Measurements from ENCODE around the gene SPRYD3. TPM values are rescaled to one million over a fixed set of nuclear protein-coding genes. Genes with fewer than 3 reads are reported as not detected.

The SPRYD3 gene
- total RNA-seq, 1 donor from 2014 or later: 21.8 TPM

DNA sequence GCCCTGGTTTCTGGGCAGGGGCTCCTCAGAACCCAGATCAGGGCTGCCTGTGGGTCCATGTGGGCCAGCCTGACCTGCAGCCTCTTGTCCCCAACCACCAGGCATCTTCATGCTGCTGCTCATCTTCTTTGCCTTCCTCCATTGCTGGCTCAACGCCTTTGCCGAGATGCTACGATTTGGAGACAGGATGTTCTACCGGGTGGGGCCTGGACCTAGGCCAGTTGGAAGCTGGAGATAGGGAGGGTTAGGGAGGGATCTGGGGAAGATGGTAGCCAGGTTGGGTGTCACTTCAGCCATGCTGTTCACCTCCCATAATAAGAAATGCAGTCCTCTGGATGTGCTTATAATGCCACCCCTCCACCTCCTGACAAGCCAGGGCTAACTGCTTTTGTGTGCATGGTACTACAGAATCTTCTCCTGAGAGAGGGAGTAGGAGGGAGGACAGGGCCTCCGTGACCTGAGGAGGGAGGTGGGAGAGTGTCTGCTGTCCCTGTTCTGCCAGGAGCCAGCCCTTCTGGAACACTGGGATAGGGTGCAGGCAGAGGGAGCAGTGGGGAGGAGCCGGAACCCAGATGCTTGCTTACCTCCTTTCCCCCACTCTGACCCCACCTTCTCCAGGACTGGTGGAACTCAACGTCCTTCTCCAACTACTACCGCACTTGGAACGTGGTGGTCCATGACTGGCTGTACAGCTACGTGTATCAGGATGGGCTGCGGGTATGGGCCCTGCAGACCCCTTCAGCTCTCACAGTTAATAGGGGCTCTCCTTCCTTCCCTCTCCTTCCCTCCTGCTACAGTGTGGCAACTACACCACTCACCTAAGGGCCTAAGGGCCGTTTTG, 41.7 kb upstream of the SPRYD3 start:
- no peak for FAIRE-seq
- H3K9me3 Mint-ChIP-seq (ENCODE audit: unreplicated experiment): peaks cover 6% of the 10 kb centered on the region

DNA sequence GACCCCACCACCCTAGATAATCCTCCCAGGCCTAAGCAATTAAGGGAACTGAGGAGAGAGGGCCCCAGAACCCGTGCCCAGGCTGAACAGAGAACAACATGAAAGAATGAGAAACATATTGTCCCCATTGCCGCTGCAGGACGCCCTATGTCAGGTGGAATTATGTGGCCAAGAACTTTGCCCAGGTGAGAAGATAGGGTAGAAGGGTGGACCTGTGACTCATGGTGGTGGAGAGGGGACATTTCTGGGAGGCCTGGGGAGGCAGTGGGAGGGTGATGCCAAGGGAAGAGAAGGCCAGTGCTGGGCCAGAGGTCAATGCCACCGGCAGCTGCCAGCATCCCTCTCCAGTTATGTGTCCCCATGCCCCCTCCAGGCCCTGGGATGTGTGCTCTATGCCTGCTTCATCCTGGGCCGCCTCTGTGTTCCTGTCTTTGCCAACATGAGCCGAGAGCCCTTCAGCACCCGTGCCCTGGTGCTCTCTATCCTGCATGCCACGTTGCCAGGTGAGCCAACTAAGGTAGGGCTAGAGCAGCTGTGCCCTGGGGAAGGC, 39.6 kb upstream of the SPRYD3 start:
- H4K20me1 ChIP-seq (ENCODE audit: insufficient read depth, low read length): no peaks in the 10 kb centered on the region
- TF ChIP-seq, protein P1, sequence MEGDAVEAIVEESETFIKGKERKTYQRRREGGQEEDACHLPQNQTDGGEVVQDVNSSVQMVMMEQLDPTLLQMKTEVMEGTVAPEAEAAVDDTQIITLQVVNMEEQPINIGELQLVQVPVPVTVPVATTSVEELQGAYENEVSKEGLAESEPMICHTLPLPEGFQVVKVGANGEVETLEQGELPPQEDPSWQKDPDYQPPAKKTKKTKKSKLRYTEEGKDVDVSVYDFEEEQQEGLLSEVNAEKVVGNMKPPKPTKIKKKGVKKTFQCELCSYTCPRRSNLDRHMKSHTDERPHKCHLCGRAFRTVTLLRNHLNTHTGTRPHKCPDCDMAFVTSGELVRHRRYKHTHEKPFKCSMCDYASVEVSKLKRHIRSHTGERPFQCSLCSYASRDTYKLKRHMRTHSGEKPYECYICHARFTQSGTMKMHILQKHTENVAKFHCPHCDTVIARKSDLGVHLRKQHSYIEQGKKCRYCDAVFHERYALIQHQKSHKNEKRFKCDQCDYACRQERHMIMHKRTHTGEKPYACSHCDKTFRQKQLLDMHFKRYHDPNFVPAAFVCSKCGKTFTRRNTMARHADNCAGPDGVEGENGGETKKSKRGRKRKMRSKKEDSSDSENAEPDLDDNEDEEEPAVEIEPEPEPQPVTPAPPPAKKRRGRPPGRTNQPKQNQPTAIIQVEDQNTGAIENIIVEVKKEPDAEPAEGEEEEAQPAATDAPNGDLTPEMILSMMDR (IDR thresholded peaks at IDR 0.05; ENCODE audit: insufficient read depth, low read depth, low read length): no peak
- TF ChIP-seq EZH2 (IDR thresholded peaks at IDR 0.05; ENCODE audit: insufficient read depth, low read length): no peak
- no peak overlapping the region for H3K27ac ChIP-seq (ENCODE audit: low read depth, low read length)
- H3K36me3 ChIP-seq (ENCODE audit: insufficient read depth, low read length): no peaks in the 10 kb centered on the region
- FAIRE-seq (no peak), DNase-seq (ENCODE audit: low read depth) (no peak)
- Mint-ChIP-seq H3K27ac (ENCODE audit: unreplicated experiment) (no peak overlapping the region), H3K9me3 (ENCODE audit: unreplicated experiment) (peaks cover 6% of the 10 kb centered on the region), H3K36me3 (ENCODE audit: low read depth, unreplicated experiment) (peaks cover 2% of the 10 kb centered on the region), H3K4me1 (ENCODE audit: low read depth, unreplicated experiment) (peaks cover 4% of the 10 kb centered on the region), H3K27me3 (ENCODE audit: low read depth, unreplicated experiment) (peaks cover 18% of the 10 kb centered on the region), H3K4me3 (ENCODE audit: unreplicated experiment) (no peak overlapping the region)
- peaks cover 9% of the 10 kb centered on the region for H3K4me1 ChIP-seq (ENCODE audit: insufficient read depth, low read length)
- no peak overlapping the region for H2AFZ ChIP-seq (ENCODE audit: low read depth, low read length)
- no peaks in the 10 kb centered on the region for H3K27me3 ChIP-seq (ENCODE audit: insufficient read depth, low read length)
- H3K9me3 ChIP-seq (ENCODE audit: insufficient read depth, low read depth, low read length): no peaks in the 10 kb centered on the region
- no peak overlapping the region for H3K4me2 ChIP-seq (ENCODE audit: low read length)
- no peak overlapping the region for H3K4me3 ChIP-seq (ENCODE audit: insufficient read depth, low read depth, low read length)
- H3K9ac ChIP-seq (ENCODE audit: low read length): no peak overlapping the region
- H3K79me2 ChIP-seq (ENCODE audit: insufficient read depth, low read length): no peaks in the 10 kb centered on the region

More for the DNA sequence above, 41.7 kb upstream of the SPRYD3 start:
- no peak for DNase-seq (ENCODE audit: low read depth)
- TF ChIP-seq EZH2 (IDR thresholded peaks at IDR 0.05; ENCODE audit: insufficient read depth, low read length): no peak
- TF ChIP-seq, protein P1 (IDR thresholded peaks at IDR 0.05; ENCODE audit: insufficient read depth, low read depth, low read length): no peak
- Mint-ChIP-seq H3K4me1 (ENCODE audit: low read depth, unreplicated experiment) (peaks cover 7% of the 10 kb centered on the region), H3K36me3 (ENCODE audit: low read depth, unreplicated experiment) (peaks cover 2% of the 10 kb centered on the region), H3K4me3 (ENCODE audit: unreplicated experiment) (no peak overlapping the region), H3K27me3 (ENCODE audit: low read depth, unreplicated experiment) (peaks cover 18% of the 10 kb centered on the region), H3K27ac (ENCODE audit: unreplicated experiment) (peak overlapping the region; percentile 37)
- Histone ChIP-seq H3K27ac (ENCODE audit: low read depth, low read length) (no peak overlapping the region), H3K27me3 (ENCODE audit: insufficient read depth, low read length) (no peaks in the 10 kb centered on the region), H3K9me3 (ENCODE audit: insufficient read depth, low read depth, low read length) (no peaks in the 10 kb centered on the region), H4K20me1 (ENCODE audit: insufficient read depth, low read length) (no peaks in the 10 kb centered on the region), H3K4me3 (ENCODE audit: insufficient read depth, low read depth, low read length) (no peak overlapping the region), H2AFZ (ENCODE audit: low read depth, low read length) (no peak overlapping the region), H3K36me3 (ENCODE audit: insufficient read depth, low read length) (no peaks in the 10 kb centered on the region), H3K9ac (ENCODE audit: low read length) (no peak overlapping the region), H3K4me2 (ENCODE audit: low read length) (no peak overlapping the region), H3K79me2 (ENCODE audit: insufficient read depth, low read length) (no peaks in the 10 kb centered on the region), H3K4me1 (ENCODE audit: insufficient read depth, low read length) (peaks cover 13% of the 10 kb centered on the region)

All from astrocyte (in vitro differentiated cells and primary cell).